Brain microvascular endothelial cell (primary cell): Measurements from ENCODE around the gene CFAP74.
"Not testable (repeated sequence)": the region's sequence is repeated elsewhere in the genome, so short reads cannot be mapped to it uniquely, and the experiment has no call there.

ENCODE experiments used
- DNase-seq: peaks from one replicate; pipeline ENCODE4 v3.0.0-alpha.2; 2020
- H3K27ac ChIP-seq: fragments of 250-450 bp; sonication (Bioruptor Pico); 2 replicates; pipeline ENCODE4 v1.5.1; 2020; ENCODE audit warnings: mild to moderate bottlenecking, moderate library complexity
- H3K27me3 ChIP-seq: fragments of 250-450 bp; sonication (Bioruptor Pico); replicated peaks from 2 replicates; pipeline ENCODE4 v1.5.1; 2020; ENCODE audit warnings: mild to moderate bottlenecking
- H3K36me3 ChIP-seq: fragments of 250-450 bp; sonication (Bioruptor Pico); replicated peaks from 2 replicates; pipeline ENCODE4 v1.5.1; 2020; ENCODE audit warnings: mild to moderate bottlenecking
- H3K4me3 ChIP-seq: 2 replicates; pipeline ENCODE4 v1.5.1; 2011; ENCODE audit warnings: low read depth, mild to moderate bottlenecking, control low read depth, low read length, moderate library complexity
- CTCF ChIP-seq: IDR thresholded peaks from 2 replicates; pipeline ENCODE4 v1.5.1; 2011; ENCODE audit warnings: low read depth, mild to moderate bottlenecking, moderate library complexity, low read length, control low read depth, inconsistent platforms; ENCODE audit errors: missing control alignments
- in situ Hi-C: cut with HindIII; loops from 2 replicates; pipeline ENCODE4 v1.10.0; 2017; ENCODE audit warnings: low sequenced_read_pairs, low pct_ligation_motif_present

Gene CFAP74

GRCh38 chr1:1984560-1985070 is 19.0 kb downstream of the CFAP74 start:
- no peaks in the 10 kb centered on the region for H3K36me3 ChIP-seq
- in situ Hi-C loops, result no loop called here
- no peaks in the 10 kb centered on the region for H3K27me3 ChIP-seq
- H3K27ac ChIP-seq, result no peak overlapping the region
- no peak overlapping the region for H3K4me3 ChIP-seq
- DNase-seq, result no peak
- no peak for TF ChIP-seq CTCF

GRCh38 chr1:1982379-1983232 is 21.0 kb downstream of the CFAP74 start:
- H3K27ac ChIP-seq, result no peak overlapping the region
- no peak for TF ChIP-seq CTCF
- no peaks in the 10 kb centered on the region for H3K27me3 ChIP-seq
- no peak overlapping the region for H3K4me3 ChIP-seq
- DNase-seq, result no peak
- in situ Hi-C loops, result no loop called here
- no peaks in the 10 kb centered on the region for H3K36me3 ChIP-seq

GRCh38 chr1:1981631-1982327 is 21.8 kb downstream of the CFAP74 start:
- in situ Hi-C loops, H3K36me3 ChIP-seq, H3K27ac ChIP-seq: not testable (repeated sequence)

GRCh38 chr1:1981142-1981500 is 22.5 kb downstream of the CFAP74 start:
- in situ Hi-C loops, result no loop called here
- no peak for TF ChIP-seq CTCF
- no peaks in the 10 kb centered on the region for H3K36me3 ChIP-seq
- no peak overlapping the region for H3K4me3 ChIP-seq
- H3K27me3 ChIP-seq, result no peaks in the 10 kb centered on the region
- DNase-seq, result no peak
- no peak overlapping the region for H3K27ac ChIP-seq

More at GRCh38 chr1:1981631-1982327, 21.8 kb downstream of the CFAP74 start:
- DNase-seq, H3K27me3 ChIP-seq, H3K4me3 ChIP-seq: not testable (repeated sequence)

- TF ChIP-seq CTCF, result no peak
- in situ Hi-C loops, result no loop called here
- DNase-seq, result no peak
- Histone ChIP-seq H3K27me3 (no peaks in the 10 kb centered on the region), H3K4me3 (no peak overlapping the region), H3K36me3 (no peaks in the 10 kb centered on the region), H3K27ac (no peak overlapping the region)
Observed at GRCh38 chr1:1980467-1981141, 23.0 kb downstream of the CFAP74 start.
